Mononuclear cell (primary cell): ENCODE results near the gene OASL. TPM values are rescaled to one million over a fixed set of nuclear protein-coding genes. Genes with fewer than 3 reads are reported as not detected.

ENCODE experiments used
- H3K27me3 ChIP-seq: 2 replicates; pipeline ENCODE4 v1.6.0; 2011; ENCODE audit warnings: low read length, control low read depth; ENCODE audit not compliant: insufficient read depth
- H3K4me1 ChIP-seq: 2 replicates; pipeline ENCODE4 v1.5.1; 2011; ENCODE audit warnings: mild to moderate bottlenecking, low read length, control low read depth; ENCODE audit not compliant: insufficient read depth
- H3K4me3 ChIP-seq: 2 replicates; pipeline ENCODE4 v1.5.1; 2011; ENCODE audit warnings: mild to moderate bottlenecking, low read length, moderate library complexity
- H3K9me3 ChIP-seq: 2 replicates; pipeline ENCODE4 v1.5.1; 2011; ENCODE audit warnings: low read depth, mild to moderate bottlenecking, control low read depth, low read length
- total RNA-seq: library from RNA; depleted of rRNA; stranded (reverse); fragments of >200 nt; gene quantifications from one replicate; pipeline ENCODE4 v1.2.3, GENCODE V29; 2012

The OASL gene
- total RNA-seq, 1 donor: 18.5 TPM

DNA sequence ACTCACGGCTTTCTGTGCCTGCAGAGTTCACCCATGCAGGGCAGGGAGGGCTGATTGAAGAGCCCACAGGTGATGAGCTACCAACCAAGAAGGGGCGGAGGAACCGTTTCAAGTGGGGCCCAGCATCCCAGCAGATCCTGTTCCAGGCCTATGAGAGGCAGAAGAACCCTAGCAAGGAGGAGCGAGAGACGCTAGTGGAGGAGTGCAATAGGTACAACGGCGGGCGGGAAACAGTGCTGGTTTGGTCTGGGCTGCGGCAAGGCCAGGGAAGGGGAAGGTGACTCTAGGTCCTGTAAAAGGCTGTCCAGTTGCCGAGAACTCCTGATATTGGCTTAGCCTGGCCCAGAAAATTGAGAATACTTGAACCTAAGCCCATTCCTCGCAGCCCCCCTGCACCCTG lies 45.5 kb downstream of the OASL start:
- Histone ChIP-seq H3K27me3 (no peaks in the 10 kb centered on the region), H3K9me3 (no peaks in the 10 kb centered on the region), H3K4me1 (no peaks in the 10 kb centered on the region), H3K4me3 (no peak overlapping the region)

DNA sequence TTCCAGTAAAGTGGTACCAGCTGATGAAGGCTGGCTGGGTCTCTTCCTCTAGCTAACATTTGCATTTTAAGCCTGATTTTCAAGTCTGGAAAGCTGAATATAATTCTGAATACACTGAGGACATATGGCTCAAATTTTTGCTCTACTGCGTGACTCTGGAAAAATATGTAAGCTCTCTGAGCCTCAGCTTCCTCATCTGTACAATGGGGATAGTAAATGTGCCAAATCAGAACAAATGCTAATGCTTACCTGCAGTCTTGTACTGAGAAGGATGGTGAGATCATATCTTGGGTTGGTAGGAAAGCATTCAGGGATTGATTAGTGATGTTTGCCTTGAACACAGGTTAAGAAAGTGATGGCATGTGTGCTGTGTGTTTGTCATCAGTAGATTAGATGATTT lies 46.1 kb downstream of the OASL start:
- Histone ChIP-seq H3K4me3 (no peak overlapping the region), H3K4me1 (no peaks in the 10 kb centered on the region), H3K27me3 (no peaks in the 10 kb centered on the region), H3K9me3 (no peaks in the 10 kb centered on the region)

DNA sequence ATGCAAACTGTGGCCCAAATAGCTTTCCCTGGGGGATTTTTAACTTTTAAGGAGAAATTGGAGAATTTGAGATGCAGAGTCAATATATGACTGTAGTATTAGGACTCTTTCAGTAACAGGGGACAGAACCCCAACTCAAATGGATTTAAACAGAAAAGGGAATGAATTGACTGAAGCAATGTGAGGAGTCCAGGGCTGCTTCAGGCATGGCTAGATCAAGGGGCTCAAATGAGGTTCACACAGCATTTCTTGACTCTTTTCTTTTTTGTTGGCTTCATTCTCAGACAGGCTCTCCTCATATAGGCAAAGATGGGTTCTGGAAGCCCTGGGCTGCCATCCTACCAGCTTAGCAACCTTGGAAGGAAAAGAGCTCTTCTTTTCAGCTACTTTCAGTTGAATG lies 47.1 kb downstream of the OASL start:
- H3K27me3 ChIP-seq: no peaks in the 10 kb centered on the region
- H3K9me3 ChIP-seq: no peaks in the 10 kb centered on the region
- no peak overlapping the region for H3K4me3 ChIP-seq
- H3K4me1 ChIP-seq: no peaks in the 10 kb centered on the region

DNA sequence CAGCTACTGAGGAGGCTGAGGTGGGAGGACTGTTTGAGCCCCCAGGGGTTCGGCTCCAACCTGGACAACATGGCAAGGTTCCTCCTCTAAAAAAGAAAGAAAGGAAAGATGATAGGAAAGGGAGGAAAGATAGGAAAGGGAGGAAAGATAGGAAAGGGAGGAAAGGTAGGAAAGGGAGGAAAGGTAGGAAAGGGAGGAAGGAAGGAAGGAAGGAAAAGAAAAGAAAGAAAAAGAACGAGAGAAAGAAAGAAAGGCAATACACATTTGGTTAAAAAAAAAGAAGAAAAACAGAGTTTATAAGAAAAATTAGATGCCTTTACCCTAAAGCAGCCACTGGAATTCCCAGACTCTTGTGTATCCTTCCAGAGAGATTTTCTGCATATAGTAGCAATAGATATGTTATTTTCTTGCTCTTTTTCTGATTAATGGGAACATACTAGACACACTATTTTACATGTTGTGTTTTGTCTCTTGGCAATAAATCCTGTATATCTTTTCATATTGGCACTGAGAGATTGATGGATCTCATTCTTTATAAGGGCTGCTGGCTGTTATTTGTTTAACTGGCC lies 48.5 kb downstream of the OASL start:
- H3K9me3 ChIP-seq: no peaks in the 10 kb centered on the region
- no peaks in the 10 kb centered on the region for H3K27me3 ChIP-seq
- no peak overlapping the region for H3K4me3 ChIP-seq
- no peaks in the 10 kb centered on the region for H3K4me1 ChIP-seq

DNA sequence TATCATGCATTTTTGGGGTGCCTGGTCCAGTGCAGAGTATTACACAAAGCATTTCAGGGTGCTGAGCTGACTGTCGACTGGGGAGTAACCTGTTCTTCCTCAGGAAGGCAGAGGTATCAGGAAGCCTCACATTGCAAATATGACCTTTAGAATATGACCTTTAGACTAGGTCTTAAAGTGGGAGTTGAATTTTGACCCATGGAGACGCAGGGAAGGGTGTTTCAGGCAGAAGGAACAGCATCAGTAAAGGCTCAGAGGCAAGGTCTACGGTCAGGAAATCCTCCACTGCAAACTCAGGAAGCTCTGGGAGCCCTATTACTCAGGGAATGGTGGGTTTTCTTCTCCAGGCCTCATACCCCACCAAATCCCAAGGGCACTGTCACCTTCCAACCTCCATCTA lies 49.4 kb downstream of the OASL start:
- Histone ChIP-seq H3K27me3 (no peaks in the 10 kb centered on the region), H3K4me3 (no peak overlapping the region), H3K9me3 (no peaks in the 10 kb centered on the region), H3K4me1 (no peaks in the 10 kb centered on the region)

DNA sequence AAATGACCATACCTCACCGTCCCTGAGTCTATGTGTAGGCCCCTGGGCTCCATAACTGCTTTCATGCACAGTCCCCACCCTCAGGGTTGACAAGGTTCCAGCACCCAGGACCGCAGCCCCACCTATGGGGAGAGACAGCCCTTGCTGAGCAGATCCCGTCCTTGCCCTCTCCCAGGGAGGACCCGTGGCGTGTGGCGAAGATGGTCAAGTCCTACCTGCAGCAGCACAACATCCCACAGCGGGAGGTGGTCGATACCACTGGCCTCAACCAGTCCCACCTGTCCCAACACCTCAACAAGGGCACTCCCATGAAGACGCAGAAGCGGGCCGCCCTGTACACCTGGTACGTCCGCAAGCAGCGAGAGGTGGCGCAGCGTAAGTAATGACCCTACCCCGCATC lies 50.4 kb downstream of the OASL start:
- Histone ChIP-seq H3K4me3 (no peak overlapping the region), H3K4me1 (no peaks in the 10 kb centered on the region), H3K27me3 (no peaks in the 10 kb centered on the region), H3K9me3 (no peaks in the 10 kb centered on the region)

DNA sequence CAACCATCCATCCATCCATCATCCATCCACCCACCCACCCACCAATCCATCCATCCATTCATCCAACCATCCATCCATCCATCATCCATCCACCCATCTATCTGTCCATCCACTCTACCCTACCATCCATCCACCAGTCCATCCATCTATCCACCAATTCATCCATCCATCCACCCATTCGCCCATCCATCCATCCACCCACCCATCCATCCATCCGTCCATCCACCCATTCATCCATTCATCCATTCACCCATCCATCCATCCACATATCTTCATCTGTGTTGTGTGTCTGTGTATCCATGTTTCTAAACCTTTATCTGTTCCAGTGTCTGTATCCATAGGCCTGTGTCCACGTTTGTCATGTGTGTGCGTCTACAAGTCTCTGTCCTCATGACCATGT lies 50.8 kb downstream of the OASL start:
- Histone ChIP-seq H3K4me1 (no peaks in the 10 kb centered on the region), H3K27me3 (no peaks in the 10 kb centered on the region), H3K9me3 (no peaks in the 10 kb centered on the region), H3K4me3 (no peak overlapping the region)

DNA sequence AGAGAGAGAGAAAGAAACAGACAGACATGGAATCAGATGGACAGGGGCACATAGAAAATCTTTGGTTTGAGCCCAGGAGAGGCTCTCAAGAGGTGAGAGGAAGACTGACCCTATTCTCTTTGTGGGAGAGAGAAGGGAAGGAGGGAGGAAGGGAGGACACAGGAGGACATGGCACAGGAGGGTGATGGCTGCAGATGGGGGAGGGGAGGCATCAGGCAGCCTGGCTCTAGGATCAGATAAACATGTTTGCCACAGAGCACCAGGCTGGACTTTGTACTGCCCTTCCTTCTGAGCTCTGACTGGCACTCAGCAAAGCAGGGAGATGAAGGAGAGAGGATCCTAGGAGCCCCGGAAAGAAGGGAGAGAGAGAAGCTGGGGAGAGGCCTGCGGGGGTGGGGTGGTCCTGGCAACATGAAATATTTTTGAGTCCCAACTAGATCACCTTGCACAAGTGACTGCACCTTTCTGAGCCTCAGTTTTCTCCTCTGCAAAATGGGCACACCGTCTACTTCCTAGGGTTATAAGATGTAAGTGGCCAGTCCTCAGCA lies 54.6 kb downstream of the OASL start:
- H3K27me3 ChIP-seq: no peaks in the 10 kb centered on the region
- H3K4me1 ChIP-seq: no peaks in the 10 kb centered on the region
- H3K9me3 ChIP-seq: no peaks in the 10 kb centered on the region
- H3K4me3 ChIP-seq: no peak overlapping the region

DNA sequence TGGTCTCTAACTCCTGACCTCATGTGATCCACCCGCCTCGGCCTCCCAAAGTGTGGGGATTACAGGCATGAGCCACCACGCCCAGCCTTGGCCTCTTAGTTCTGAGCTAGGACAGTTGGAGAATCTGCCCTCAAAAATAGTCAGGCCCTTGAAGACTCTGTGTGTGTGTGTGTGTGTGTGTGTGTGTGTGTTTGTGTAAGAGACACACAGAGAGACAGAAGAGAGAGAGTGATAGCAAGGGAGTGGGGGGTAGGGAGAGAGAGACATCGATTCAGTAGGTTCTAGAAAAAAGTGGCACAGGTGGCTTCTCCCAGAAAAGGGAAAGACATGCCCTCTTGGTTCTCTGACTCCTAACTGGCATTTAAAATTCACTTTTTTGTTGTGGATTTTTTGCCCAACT lies 55.3 kb downstream of the OASL start:
- Histone ChIP-seq H3K4me1 (no peaks in the 10 kb centered on the region), H3K27me3 (no peaks in the 10 kb centered on the region), H3K9me3 (no peaks in the 10 kb centered on the region), H3K4me3 (no peak overlapping the region)

DNA sequence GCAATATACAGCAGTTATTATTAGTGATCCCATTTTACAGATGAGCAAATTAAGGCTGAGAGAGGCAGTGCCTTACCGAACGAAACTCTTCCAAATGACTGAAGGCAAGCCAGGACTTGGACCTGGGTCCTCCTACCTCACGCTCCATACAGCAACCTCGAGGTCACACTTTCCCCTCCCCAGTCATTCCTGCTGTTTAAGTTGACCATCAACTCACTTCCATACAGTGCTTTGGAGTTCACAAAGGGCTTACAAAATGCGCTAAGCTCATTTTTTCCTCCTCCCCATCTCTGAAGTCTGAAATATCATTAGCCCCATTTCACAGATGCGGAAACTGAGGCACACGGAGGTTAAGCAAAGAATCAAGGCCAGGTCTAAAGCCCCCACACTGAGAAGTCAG lies 56.4 kb downstream of the OASL start:
- no peaks in the 10 kb centered on the region for H3K27me3 ChIP-seq
- H3K4me3 ChIP-seq: no peak overlapping the region
- H3K9me3 ChIP-seq: no peaks in the 10 kb centered on the region
- no peaks in the 10 kb centered on the region for H3K4me1 ChIP-seq

DNA sequence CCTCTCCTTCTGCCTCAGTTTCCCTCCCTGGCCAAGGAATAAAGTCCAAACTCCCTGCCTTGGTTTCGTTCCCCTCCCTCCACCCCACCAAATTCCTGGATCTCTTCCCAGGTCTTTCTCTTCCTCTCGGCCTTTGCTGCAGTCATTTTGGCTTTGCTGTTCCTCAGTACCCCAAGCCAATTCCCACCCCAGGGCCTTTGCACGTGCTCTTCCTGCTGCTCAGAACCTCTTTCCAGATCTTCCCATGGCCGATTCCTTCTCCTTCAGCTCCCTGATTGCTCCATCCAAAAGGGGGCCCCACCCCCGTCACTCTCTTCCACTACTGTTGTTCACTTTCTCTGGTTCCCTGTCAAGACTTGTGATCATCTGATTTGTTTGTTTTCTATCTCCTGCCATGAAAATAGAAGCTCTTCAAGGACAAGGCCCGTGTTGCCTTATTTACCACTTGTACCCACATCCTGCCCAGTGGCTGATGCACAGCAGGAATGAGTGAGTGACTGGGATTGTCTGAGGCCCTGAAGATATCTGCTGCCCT lies 57.6 kb downstream of the OASL start:
- Histone ChIP-seq H3K4me1 (no peaks in the 10 kb centered on the region), H3K4me3 (no peak overlapping the region), H3K27me3 (no peaks in the 10 kb centered on the region), H3K9me3 (no peaks in the 10 kb centered on the region)

DNA sequence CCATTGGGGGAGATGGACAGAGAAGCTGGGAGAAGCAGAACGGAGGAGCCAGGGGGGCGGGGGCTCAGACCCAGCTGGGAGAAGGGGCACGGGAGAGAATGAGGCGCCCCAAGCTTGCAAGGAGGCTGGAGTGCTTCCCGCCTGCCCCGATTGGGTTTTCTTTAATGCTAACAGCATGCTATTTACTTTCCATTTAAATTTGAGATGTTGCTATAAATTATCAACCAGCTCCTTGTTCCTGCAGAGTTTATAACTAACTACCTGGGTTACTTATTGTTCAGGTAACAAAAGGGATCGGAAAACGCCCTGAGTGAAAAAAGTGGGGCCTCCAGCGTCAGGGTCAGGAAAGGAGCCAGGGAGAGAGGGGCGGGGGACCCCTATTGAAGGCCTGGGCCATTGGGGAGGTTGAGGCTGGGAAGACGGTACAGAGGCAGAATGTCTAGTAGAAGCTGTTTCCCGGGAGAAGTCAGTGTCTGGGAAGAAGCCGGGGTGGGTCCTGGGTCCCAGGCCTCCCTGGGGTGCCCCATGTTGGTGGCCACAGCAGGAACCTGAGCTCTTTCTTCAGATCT lies 58.2 kb downstream of the OASL start:
- H3K27me3 ChIP-seq: no peaks in the 10 kb centered on the region
- no peaks in the 10 kb centered on the region for H3K9me3 ChIP-seq
- H3K4me1 ChIP-seq: no peaks in the 10 kb centered on the region
- no peak overlapping the region for H3K4me3 ChIP-seq

DNA sequence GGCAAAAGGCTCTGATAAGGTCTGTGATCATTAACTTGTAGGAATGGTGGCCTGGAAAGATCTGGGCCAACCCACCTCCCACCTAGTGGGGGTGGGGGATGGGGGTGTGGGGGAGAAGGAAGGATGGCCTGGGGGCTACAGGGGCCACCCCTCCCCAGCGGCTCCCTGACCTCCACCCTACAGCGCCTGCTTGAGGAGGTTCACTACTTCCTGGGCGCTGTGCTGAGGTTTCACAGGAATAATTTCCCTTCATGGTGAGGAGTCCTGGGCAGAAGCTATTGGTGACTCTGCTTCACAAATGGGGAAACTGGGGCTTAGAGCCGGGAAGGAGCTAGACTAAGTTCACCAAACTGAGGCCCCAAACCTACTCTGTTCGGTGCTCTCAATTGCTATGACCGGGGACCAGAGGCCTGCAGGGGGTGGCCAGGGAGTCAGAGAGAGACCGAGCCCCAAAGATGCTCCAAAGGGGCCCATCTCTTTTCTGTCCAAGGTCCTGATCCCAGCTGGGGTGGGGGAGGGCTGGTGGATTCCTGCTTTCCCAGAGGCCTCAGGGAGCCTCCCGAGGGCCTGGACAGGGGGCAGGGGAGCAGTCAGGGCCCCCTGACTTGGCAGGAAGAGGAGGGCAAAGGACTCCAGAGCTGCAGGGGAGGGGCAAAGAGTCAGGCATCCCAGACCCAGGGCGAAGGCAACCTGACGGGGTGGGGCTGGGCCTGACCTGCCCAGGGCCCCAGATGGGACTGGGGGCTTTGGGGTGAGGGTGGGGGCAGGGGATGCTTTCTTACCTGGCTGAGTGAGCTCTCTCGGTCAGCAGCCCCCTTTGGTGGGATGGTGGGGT lies 59.0 kb downstream of the OASL start:
- Histone ChIP-seq H3K9me3 (no peaks in the 10 kb centered on the region), H3K4me3 (no peak overlapping the region), H3K4me1 (no peaks in the 10 kb centered on the region), H3K27me3 (no peaks in the 10 kb centered on the region)

DNA sequence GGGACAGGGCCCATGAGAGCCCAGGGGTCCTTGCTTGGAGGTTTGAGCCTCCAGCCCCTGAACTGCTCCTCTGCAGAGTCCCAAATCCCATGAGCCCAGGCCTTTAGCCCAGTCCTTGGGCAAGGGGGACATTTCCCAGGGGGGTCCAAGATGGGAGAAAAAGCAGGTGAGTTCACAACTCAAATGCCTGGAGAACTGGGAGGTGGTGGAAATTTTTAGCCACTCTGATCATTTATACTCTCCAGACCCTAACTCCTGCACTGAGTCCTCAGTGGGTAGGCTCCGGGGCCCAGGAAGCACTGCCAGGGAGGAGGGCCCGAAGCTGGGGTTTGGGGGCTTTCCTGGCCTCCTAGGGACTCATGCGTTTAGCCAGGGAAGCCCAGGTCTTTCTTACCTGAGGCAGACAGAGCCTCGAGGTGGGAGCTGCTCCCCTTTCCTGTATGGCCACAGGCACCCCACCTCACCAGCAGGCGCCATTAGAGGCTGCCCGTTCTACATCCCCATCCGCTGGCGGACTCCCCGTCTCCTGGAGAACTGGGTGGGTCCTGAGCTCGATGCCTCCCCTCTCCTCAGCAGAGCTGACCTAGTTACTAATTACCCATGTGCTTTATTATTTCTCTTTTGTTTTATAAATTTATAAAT lies 59.7 kb downstream of the OASL start:
- H3K4me3 ChIP-seq: no peak overlapping the region
- H3K9me3 ChIP-seq: no peaks in the 10 kb centered on the region
- no peaks in the 10 kb centered on the region for H3K4me1 ChIP-seq
- H3K27me3 ChIP-seq: no peaks in the 10 kb centered on the region
